ENCODE data around the gene IQCB1.
"Not testable (repeated sequence)": the region's sequence is repeated elsewhere in the genome, so short reads cannot be mapped to it uniquely, and the experiment has no call there.

IQCB1 gene

GRCh38 chr3:121747976-121748375, 86.9 kb downstream of the IQCB1 start:
- no peak for DNase-seq (ENCODE audit: low read depth in 2 of 2)

- DNase-seq (ENCODE audit: low read depth in 2 of 2), result not testable (repeated sequence)
These were observed 91.8 kb downstream of the IQCB1 start for GRCh38 chr3:121743106-121743505.

- DNase-seq (ENCODE audit: low read depth in 2 of 2), result no peak
These were observed 94.0 kb downstream of the IQCB1 start for GRCh38 chr3:121740896-121741295.

- DNase-seq (ENCODE audit: low read depth in 2 of 2), result no peak
These were observed 95.0 kb downstream of the IQCB1 start for GRCh38 chr3:121739902-121740301.

GRCh38 chr3:121737644-121738043, 97.2 kb downstream of the IQCB1 start:
- DNase-seq (ENCODE audit: low read depth in 2 of 2), result no peak

GRCh38 chr3:121736112-121736511, 98.7 kb downstream of the IQCB1 start:
- no peak for DNase-seq (ENCODE audit: low read depth in 2 of 2)

- DNase-seq (ENCODE audit: low read depth in 2 of 2), result no peak
These were observed 99.7 kb downstream of the IQCB1 start for GRCh38 chr3:121735047-121735696.

GRCh38 chr3:121730940-121731687, 103.7 kb downstream of the IQCB1 start:
- no peak for DNase-seq (ENCODE audit: low read depth in 2 of 2)

GRCh38 chr3:121724130-121724529, 110.7 kb downstream of the IQCB1 start:
- DNase-seq (ENCODE audit: low read depth in 2 of 2), result no peak

GRCh38 chr3:121723485-121723884, 111.4 kb downstream of the IQCB1 start:
- DNase-seq (ENCODE audit: low read depth in 2 of 2), result no peak

GRCh38 chr3:121722411-121722810, 112.4 kb downstream of the IQCB1 start:
- DNase-seq (ENCODE audit: low read depth in 2 of 2), result no peak

- no peak for DNase-seq (ENCODE audit: low read depth in 2 of 2)
These were observed 114.7 kb downstream of the IQCB1 start for GRCh38 chr3:121720163-121720562.
